H9 (cell line): ENCODE measurements around the gene TMSB10. TPM values are rescaled to one million over a fixed set of nuclear protein-coding genes. Genes with fewer than 3 reads are reported as not detected.

Experiments
- DNase-seq: peaks from one replicate; pipeline ENCODE4 v3.0.0-alpha.2; 2017
- H2AFZ ChIP-seq: one replicate; pipeline ENCODE4 v1.6.1; 2013; ENCODE audit warnings: mild to moderate bottlenecking, low read length, control low read depth, moderate library complexity
- H2AK5ac ChIP-seq: 2 replicates; pipeline ENCODE4 v1.6.1; 2013; ENCODE audit warnings: low read length, control low read depth, mixed read lengths; ENCODE audit not compliant: insufficient read length
- H2BK120ac ChIP-seq: one replicate; pipeline ENCODE4 v1.6.1; 2013; ENCODE audit warnings: low read depth, mild to moderate bottlenecking, low read length, control low read depth, inconsistent platforms; ENCODE audit not compliant: poor library complexity, severe bottlenecking
- H2BK12ac ChIP-seq: 2 replicates; pipeline ENCODE4 v1.6.1; 2013; ENCODE audit warnings: low read length, control low read depth, mixed read lengths, low read depth; ENCODE audit not compliant: insufficient read length
- H2BK15ac ChIP-seq: 2 replicates; pipeline ENCODE4 v1.6.1; 2013; ENCODE audit warnings: low read depth, low read length, control low read depth
- H2BK20ac ChIP-seq: one replicate; pipeline ENCODE4 v1.6.1; 2013; ENCODE audit warnings: low read depth, mild to moderate bottlenecking, low read length, control low read depth, inconsistent platforms; ENCODE audit not compliant: poor library complexity, severe bottlenecking
- H2BK5ac ChIP-seq: 2 replicates; pipeline ENCODE4 v1.6.1; 2013; ENCODE audit warnings: low read length, control low read depth, mixed read lengths; ENCODE audit not compliant: insufficient read length
- H3K14ac ChIP-seq: 2 replicates; pipeline ENCODE4 v1.6.1; 2013; ENCODE audit warnings: low read length, control low read depth; ENCODE audit not compliant: insufficient read depth
- H3K18ac ChIP-seq: 2 replicates; pipeline ENCODE4 v1.6.1; 2013; ENCODE audit warnings: low read depth, mild to moderate bottlenecking, mixed read lengths, low read length, control low read depth; ENCODE audit not compliant: insufficient read length
- H3K23ac ChIP-seq: 2 replicates; pipeline ENCODE4 v1.6.1; 2013; ENCODE audit warnings: low read length, control low read depth, mixed read lengths, low read depth; ENCODE audit not compliant: insufficient read length
- H3K23me2 ChIP-seq: 2 replicates; pipeline ENCODE4 v1.6.1; 2013; ENCODE audit warnings: low read depth, mild to moderate bottlenecking, mixed read lengths, low read length, control low read depth; ENCODE audit not compliant: insufficient read length, poor library complexity, severe bottlenecking
- H3K27ac ChIP-seq: 2 replicates; pipeline ENCODE4 v1.5.1; 2013; ENCODE audit warnings: low read length, control low read depth, mixed read lengths, low read depth; ENCODE audit not compliant: insufficient read length
- H3K27me3 ChIP-seq: 2 replicates; pipeline ENCODE4 v1.6.1; 2013; ENCODE audit warnings: low read length, control low read depth, inconsistent platforms; ENCODE audit not compliant: insufficient read depth
- H3K4ac ChIP-seq: 2 replicates; pipeline ENCODE4 v1.6.1; 2013; ENCODE audit warnings: low read depth, mild to moderate bottlenecking, control low read depth, inconsistent platforms, low read length, moderate library complexity
- H3K4me1 ChIP-seq: 2 replicates; pipeline ENCODE4 v1.6.1; 2013; ENCODE audit warnings: low read length, control low read depth, inconsistent platforms; ENCODE audit not compliant: insufficient read depth
- H3K4me2 ChIP-seq: 2 replicates; pipeline ENCODE4 v1.6.1; 2013; ENCODE audit warnings: low read length, control low read depth, mixed read lengths; ENCODE audit not compliant: insufficient read length, insufficient read depth
- H3K56ac ChIP-seq: 2 replicates; pipeline ENCODE4 v1.6.1; 2013; ENCODE audit warnings: low read depth, mild to moderate bottlenecking, mixed read lengths, low read length, control low read depth; ENCODE audit not compliant: insufficient read length
- H3K79me1 ChIP-seq: 2 replicates; pipeline ENCODE4 v1.6.1; 2013; ENCODE audit warnings: low read depth, mild to moderate bottlenecking, moderate library complexity, low read length, control low read depth, inconsistent platforms; ENCODE audit not compliant: insufficient read depth, poor library complexity, severe bottlenecking
- H3K79me2 ChIP-seq: 2 replicates; pipeline ENCODE4 v1.6.1; 2013; ENCODE audit warnings: low read length, control low read depth, inconsistent platforms; ENCODE audit not compliant: insufficient read depth
- H3K9ac ChIP-seq: 2 replicates; pipeline ENCODE4 v1.6.1; 2013; ENCODE audit warnings: low read length, control low read depth, mixed read lengths; ENCODE audit not compliant: insufficient read length; ENCODE audit errors: extremely low read depth
- H3K9me3 ChIP-seq: one replicate; pipeline ENCODE4 v1.6.1; 2013; ENCODE audit warnings: low read depth, low read length, inconsistent platforms; ENCODE audit not compliant: control insufficient read depth
- H3T11ph ChIP-seq: one replicate; pipeline ENCODE4 v1.6.1; 2013; ENCODE audit warnings: mild to moderate bottlenecking, low read length, control low read depth, inconsistent platforms
- H4K20me1 ChIP-seq: one replicate; pipeline ENCODE4 v1.6.1; 2013; ENCODE audit not compliant: control insufficient read depth, insufficient read length, insufficient read depth
- H4K5ac ChIP-seq: 2 replicates; pipeline ENCODE4 v1.6.1; 2013; ENCODE audit warnings: low read depth, mild to moderate bottlenecking, mixed read lengths, low read length, control low read depth; ENCODE audit not compliant: insufficient read length
- H4K8ac ChIP-seq: replicated peaks from 2 replicates; pipeline ENCODE4 v1.6.1; 2013; ENCODE audit warnings: low read length, control low read depth, mixed read lengths, low read depth; ENCODE audit not compliant: insufficient read length
- H4K91ac ChIP-seq: 2 replicates; pipeline ENCODE4 v1.6.1; 2013; ENCODE audit warnings: low read depth, mild to moderate bottlenecking, moderate library complexity, mixed read lengths, low read length, control low read depth; ENCODE audit not compliant: insufficient read length
- H3K27ac Mint-ChIP-seq, 3 experiments: 2 replicates in 2 of 3; 3 replicates in 1 of 3; pipeline ENCODE4 v1.8.0; 2020 to 2021; ENCODE audit warnings: mixed read lengths in 3 of 3, mild to moderate bottlenecking in 1 of 3, moderate library complexity in 1 of 3
- H3K27me3 Mint-ChIP-seq: 2 replicates; pipeline ENCODE4 v1.8.0; 2021; ENCODE audit warnings: low read depth, mild to moderate bottlenecking, moderate library complexity, mixed read lengths
- H3K36me3 Mint-ChIP-seq, 3 experiments: 2 replicates in 2 of 3; 3 replicates in 1 of 3; pipeline ENCODE4 v1.8.0; 2020 to 2021; ENCODE audit warnings: low read depth in 3 of 3, mixed read lengths in 3 of 3; ENCODE audit not compliant: insufficient read depth in 1 of 3
- H3K4me1 Mint-ChIP-seq, 2 experiments: 2 replicates each; pipeline ENCODE4 v1.8.0; 2020; ENCODE audit warnings: mixed read lengths in 2 of 2
- H3K4me3 Mint-ChIP-seq, 2 experiments: 2 replicates in 1 of 2; 3 replicates in 1 of 2; pipeline ENCODE4 v1.8.0; 2020 to 2021; ENCODE audit warnings: mild to moderate bottlenecking in 2 of 2, mixed read lengths in 2 of 2, moderate library complexity in 1 of 2
- H3K9me3 Mint-ChIP-seq, 2 experiments: 2 replicates in 1 of 2; 3 replicates in 1 of 2; pipeline ENCODE4 v1.8.0; 2020; ENCODE audit warnings: mild to moderate bottlenecking in 2 of 2, mixed read lengths in 2 of 2, moderate library complexity in 1 of 2
- WGBS: extraction: QIAGEN DNeasy Blood & Tissue Kit; methylation state at CpG from one replicate; pipeline ENCODE4 v1.1.7; 2013; ENCODE audit warnings: missing lambda C conversion rate, low lambda C conversion rate, mixed read lengths; ENCODE audit not compliant: insufficient read length; ENCODE audit errors: extremely low coverage; 5-methylcytosine and 5-hydroxymethylcytosine counted together
- total RNA-seq: library from RNA; stranded (reverse); gene quantifications from 2 replicates; pipeline ENCODE4 v1.2.1, GENCODE V29; 2021
- TF ChIP-seq, protein P1 (sequence below): fragments of 200-600 bp; sonication (generic); conservative IDR thresholded peaks from 3 replicates; pipeline ENCODE4 v1.8.0; 2021; ENCODE audit warnings: antibody characterized with exemption, mild to moderate bottlenecking

TMSB10 gene
- total RNA-seq, 1 experiment from 2014 or later = 755 TPM

DNA sequence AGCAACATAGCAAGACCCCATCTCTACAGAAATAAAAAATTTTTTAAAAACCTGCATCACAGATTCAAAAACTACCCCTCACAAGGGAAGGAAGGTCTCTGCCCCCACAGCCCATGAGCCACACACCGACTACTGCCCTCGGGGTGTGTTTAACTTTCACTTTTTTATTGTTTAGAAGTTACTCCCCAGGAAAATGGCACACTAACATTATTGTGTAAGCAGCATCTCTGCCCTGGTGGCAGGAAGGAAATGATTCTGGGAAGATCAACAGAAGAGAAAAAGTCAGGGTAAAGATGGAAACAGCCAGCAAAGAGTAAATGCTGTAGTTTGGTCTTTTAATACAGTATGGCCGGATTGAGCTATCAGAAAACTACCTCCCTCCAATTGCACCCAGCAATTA is 46.5 kb upstream of the TMSB10 start:
- no peak for DNase-seq
- TF ChIP-seq, protein P1, sequence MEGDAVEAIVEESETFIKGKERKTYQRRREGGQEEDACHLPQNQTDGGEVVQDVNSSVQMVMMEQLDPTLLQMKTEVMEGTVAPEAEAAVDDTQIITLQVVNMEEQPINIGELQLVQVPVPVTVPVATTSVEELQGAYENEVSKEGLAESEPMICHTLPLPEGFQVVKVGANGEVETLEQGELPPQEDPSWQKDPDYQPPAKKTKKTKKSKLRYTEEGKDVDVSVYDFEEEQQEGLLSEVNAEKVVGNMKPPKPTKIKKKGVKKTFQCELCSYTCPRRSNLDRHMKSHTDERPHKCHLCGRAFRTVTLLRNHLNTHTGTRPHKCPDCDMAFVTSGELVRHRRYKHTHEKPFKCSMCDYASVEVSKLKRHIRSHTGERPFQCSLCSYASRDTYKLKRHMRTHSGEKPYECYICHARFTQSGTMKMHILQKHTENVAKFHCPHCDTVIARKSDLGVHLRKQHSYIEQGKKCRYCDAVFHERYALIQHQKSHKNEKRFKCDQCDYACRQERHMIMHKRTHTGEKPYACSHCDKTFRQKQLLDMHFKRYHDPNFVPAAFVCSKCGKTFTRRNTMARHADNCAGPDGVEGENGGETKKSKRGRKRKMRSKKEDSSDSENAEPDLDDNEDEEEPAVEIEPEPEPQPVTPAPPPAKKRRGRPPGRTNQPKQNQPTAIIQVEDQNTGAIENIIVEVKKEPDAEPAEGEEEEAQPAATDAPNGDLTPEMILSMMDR = no peak
- peaks cover 86% of the 10 kb centered on the region for H3K27me3 Mint-ChIP-seq

More for the DNA sequence above, 46.5 kb upstream of the TMSB10 start:
- Histone ChIP-seq H3K9ac (no peak overlapping the region), H3K56ac (no peak overlapping the region), H3K27ac (no peak overlapping the region), H3K23me2 (no peaks in the 10 kb centered on the region), H3K23ac (no peak overlapping the region), H2BK12ac (no peak overlapping the region), H3K14ac (no peak overlapping the region), H3T11ph (no peak overlapping the region), H2BK15ac (no peak overlapping the region), H2AK5ac (no peak overlapping the region), H4K5ac (no peak overlapping the region), H3K79me1 (no peaks in the 10 kb centered on the region), H3K18ac (no peak overlapping the region), H3K4me2 (no peak overlapping the region), H3K27me3 (peaks cover 12% of the 10 kb centered on the region; the same call in 1 of the 2 replicates), H2BK5ac (no peak overlapping the region), H3K4me1 (peaks cover 5% of the 10 kb centered on the region; the same call in 1 of the 2 replicates), H3K79me2 (no peaks in the 10 kb centered on the region), H2BK120ac (no peak overlapping the region), H2BK20ac (no peak overlapping the region), H3K9me3 (no peaks in the 10 kb centered on the region), H2AFZ (no peak overlapping the region), H3K4ac (no peak overlapping the region), H4K20me1 (no peaks in the 10 kb centered on the region), H4K91ac (no peak overlapping the region), H4K8ac (no peak overlapping the region)
- Mint-ChIP-seq H3K4me3 (no peak overlapping the region), H3K4me1 (peaks cover 31 to 35% of the 10 kb centered on the region in 2 experiments), H3K9me3 (peaks cover 3% of the 10 kb centered on the region in 2 experiments), H3K36me3 (peaks cover 0 to 2% (median 0%) of the 10 kb centered on the region in 3 experiments; a peak in 2 of 7 replicates), H3K27ac (no peak overlapping the region)
- WGBS = no CpG with 5 or more reads among the region's 3 CpGs
